Panc1 (cell line): ENCODE results near the gene C15orf39. TPM values are rescaled to one million over a fixed set of nuclear protein-coding genes. Genes with fewer than 3 reads are reported as not detected.
"Not testable (repeated sequence)": the region's sequence is repeated elsewhere in the genome, so short reads cannot be mapped to it uniquely, and the experiment has no call there.

Experiments used
- ATAC-seq: fragments of 200-7000 bp; cut with Tn5 transposase; 2 replicates; pipeline ENCODE4 v1.9.1; 2020; ENCODE audit warnings: mild to moderate bottlenecking, moderate library complexity
- BruUV-seq: library from RNA; stranded (reverse); fragments of 400-500 nt; replicated peaks from 2 replicates; lab custom pipeline; 2021; lab: Mats Ljungman, UMichigan
- CTCF ChIA-PET: fragments of 300-600 bp; sonication (Branson Sonifier 250); formaldehyde crosslinking; loops from one replicate; lab custom pipeline; 2022; ENCODE audit warnings: antibody characterized with exemption; lab: Charles Lee
- POLR2A ChIA-PET: fragments of 300-600 bp; sonication (Branson Sonifier 250); formaldehyde crosslinking; loops from one replicate; lab custom pipeline; 2022; ENCODE audit warnings: antibody characterized with exemption; lab: Charles Lee
- DNase-seq: peaks from one replicate; pipeline ENCODE4 v3.0.0-alpha.2; 2010; ENCODE audit warnings: low read depth, low spot score
- H3K27ac ChIP-seq: 2 replicates; pipeline ENCODE4 v1.5.1; 2011; ENCODE audit warnings: mild to moderate bottlenecking, low read length, inconsistent platforms
- H3K27me3 ChIP-seq: fragments of 200-500 bp; sonication (Bioruptor generic); 2 replicates; pipeline ENCODE4 v1.6.0; 2014; ENCODE audit warnings: low read length, inconsistent platforms; ENCODE audit not compliant: control insufficient read depth, insufficient read depth
- H3K36me3 ChIP-seq: fragments of 200-500 bp; sonication (Bioruptor generic); 2 replicates; pipeline ENCODE4 v1.5.1; 2014; ENCODE audit warnings: inconsistent platforms, mild to moderate bottlenecking, low read length, moderate library complexity; ENCODE audit not compliant: control insufficient read depth, insufficient read depth
- H3K4me1 ChIP-seq: 2 replicates; pipeline ENCODE4 v1.5.1; 2011; ENCODE audit warnings: inconsistent platforms, mild to moderate bottlenecking, low read length, moderate library complexity; ENCODE audit not compliant: control insufficient read depth, insufficient read depth
- H3K4me3 ChIP-seq, 2 experiments: 2 replicates each; pipeline ENCODE4 v1.5.1; 2011 to 2012; ENCODE audit warnings: low read depth in 2 of 2, low read length in 2 of 2, mild to moderate bottlenecking in 2 of 2, inconsistent platforms in 1 of 2, moderate library complexity in 1 of 2
- H3K9me3 ChIP-seq: fragments of 200-500 bp; sonication (Bioruptor generic); 2 replicates; pipeline ENCODE4 v1.5.1; 2014; ENCODE audit warnings: low read depth, mild to moderate bottlenecking, inconsistent platforms, low read length, moderate library complexity; ENCODE audit not compliant: control insufficient read depth, insufficient read depth
- POLR2AphosphoS5 ChIP-seq: IDR thresholded peaks from 2 replicates; pipeline ENCODE4 v1.6.1; 2012; ENCODE audit warnings: mild to moderate bottlenecking, low read depth, low read length, moderate library complexity
- SIN3A ChIP-seq: IDR thresholded peaks from 2 replicates; pipeline ENCODE4 v1.6.1; 2012; ENCODE audit warnings: low read depth, mild to moderate bottlenecking, low read length, moderate library complexity, borderline replicate concordance; ENCODE audit not compliant: insufficient read depth
- TCF7L2 ChIP-seq: IDR thresholded peaks from 2 replicates; pipeline ENCODE4 v1.6.1; 2011; ENCODE audit warnings: mild to moderate bottlenecking, low read depth, low read length, inconsistent platforms
- in situ Hi-C: cut with HindIII; loops from 2 replicates; pipeline ENCODE4 v1.10.0; 2016; ENCODE audit warnings: low sequenced_read_pairs, low pct_unique_long_range_greater_than_20kb
- intact Hi-C: fragments of 100-400 bp; cut with micrococcal nuclease; formaldehyde crosslinking; loops from one replicate; pipeline ENCODE4 v1.10.0; 2022; ENCODE audit not compliant: unreplicated experiment
- total RNA-seq: library from RNA; stranded (reverse); gene quantifications from one replicate; pipeline ENCODE4 v1.2.1, GENCODE V29; 2021; ENCODE audit not compliant: unreplicated experiment
- TF ChIP-seq, protein P1 (sequence below), 2 experiments: IDR thresholded peaks; 2 replicates each; pipeline ENCODE4 v1.6.1; 2011 to 2012; ENCODE audit warnings: low read depth in 2 of 2, control low read depth in 1 of 2, low read length in 1 of 2, mild to moderate bottlenecking in 1 of 2, moderate library complexity in 1 of 2; ENCODE audit not compliant: insufficient read depth in 1 of 2
- TF ChIP-seq, protein P2 (sequence below): fragments of 450-650 bp; IDR thresholded peaks from 2 replicates; pipeline ENCODE4 v1.5.1; 2017; ENCODE audit warnings: mild to moderate bottlenecking

The C15orf39 gene
- total RNA-seq, 1 experiment from 2014 or later = 17.6 TPM

DNA sequence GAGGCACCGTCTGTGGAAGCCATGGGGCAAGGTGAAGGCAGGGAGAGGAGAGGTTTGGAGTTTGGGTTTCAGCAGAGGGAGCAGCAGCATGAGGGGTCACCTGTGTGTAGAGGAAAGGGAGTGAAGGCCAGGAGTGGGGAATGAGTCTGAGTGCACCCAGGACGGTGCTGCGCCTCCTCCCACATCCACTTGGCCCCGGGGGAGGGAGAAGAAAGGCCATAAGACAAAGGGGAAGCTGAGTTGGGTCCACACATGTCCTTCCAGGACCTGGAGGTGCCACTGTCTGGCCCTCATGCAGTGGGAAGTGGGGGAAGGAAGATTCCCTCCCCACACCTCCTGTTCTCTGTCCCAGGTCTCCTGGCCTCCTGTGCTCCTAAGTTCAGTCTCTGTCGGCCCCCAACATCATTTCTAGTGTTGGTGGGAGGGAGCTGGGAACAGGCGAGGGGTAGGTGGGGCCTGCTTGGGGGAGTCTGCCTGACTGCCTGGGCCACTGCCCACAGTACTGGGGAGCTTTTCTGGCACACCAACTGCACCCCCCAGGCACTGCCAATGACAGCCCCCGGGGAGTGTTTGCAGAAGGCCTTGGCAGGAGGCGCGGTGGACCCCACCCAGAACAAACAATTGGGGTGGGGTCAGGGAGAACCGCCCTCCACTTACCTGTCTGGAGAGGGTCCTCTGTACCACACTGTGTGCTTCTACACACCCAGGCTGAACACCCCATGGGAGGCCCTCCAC is 23.6 kb downstream of the C15orf39 start:
- H3K4me3 ChIP-seq, BruUV-seq, H3K27me3 ChIP-seq, in situ Hi-C loops, H3K9me3 ChIP-seq, H3K27ac ChIP-seq, intact Hi-C loops, POLR2A ChIA-PET, CTCF ChIA-PET, H3K4me1 ChIP-seq, ATAC-seq, DNase-seq, H3K36me3 ChIP-seq: not testable (repeated sequence)

DNA sequence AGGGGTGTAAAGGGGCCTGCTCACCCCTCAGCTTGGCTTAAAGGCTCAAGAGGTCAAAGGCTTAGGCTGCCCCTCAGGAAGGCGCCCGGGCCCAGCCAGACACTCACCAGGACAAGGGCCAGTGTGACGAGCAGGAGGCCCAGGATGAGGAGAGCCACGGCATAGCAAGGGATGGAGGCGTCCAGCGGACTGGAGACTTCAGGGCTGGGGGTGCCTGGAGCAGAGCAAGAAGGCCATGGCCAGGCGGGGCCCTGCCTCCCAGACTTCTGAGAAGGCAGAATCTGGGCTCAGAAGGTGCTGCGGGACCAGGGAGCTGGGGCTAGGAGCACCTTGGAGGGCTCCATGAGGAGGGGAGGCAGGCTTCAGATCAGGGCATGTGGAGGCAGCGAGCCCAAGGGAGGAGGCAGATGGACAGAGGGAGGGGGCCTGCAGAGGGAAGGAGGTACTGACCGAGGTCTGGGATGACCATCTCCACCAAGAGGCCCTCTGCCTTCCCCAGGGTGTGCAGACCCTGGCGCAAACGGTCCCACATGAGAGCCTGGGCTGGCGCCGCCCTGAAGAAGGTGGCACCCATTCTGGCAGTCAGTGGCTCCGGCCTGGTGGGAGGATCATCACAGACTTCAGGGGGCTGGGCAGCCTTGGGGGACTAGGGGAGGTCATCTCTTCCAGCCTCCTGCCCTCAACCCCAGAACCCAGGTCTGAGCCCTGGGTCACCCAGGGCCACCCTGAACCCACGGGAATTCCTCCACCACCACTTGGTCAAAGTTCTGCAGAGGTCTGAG is 24.5 kb downstream of the C15orf39 start:
- intact Hi-C loops = no loop called here
- ATAC-seq = no peak
- TF ChIP-seq POLR2AphosphoS5 (no peak), TCF7L2 (no peak), SIN3A (no peak)
- TF ChIP-seq, protein P1, sequence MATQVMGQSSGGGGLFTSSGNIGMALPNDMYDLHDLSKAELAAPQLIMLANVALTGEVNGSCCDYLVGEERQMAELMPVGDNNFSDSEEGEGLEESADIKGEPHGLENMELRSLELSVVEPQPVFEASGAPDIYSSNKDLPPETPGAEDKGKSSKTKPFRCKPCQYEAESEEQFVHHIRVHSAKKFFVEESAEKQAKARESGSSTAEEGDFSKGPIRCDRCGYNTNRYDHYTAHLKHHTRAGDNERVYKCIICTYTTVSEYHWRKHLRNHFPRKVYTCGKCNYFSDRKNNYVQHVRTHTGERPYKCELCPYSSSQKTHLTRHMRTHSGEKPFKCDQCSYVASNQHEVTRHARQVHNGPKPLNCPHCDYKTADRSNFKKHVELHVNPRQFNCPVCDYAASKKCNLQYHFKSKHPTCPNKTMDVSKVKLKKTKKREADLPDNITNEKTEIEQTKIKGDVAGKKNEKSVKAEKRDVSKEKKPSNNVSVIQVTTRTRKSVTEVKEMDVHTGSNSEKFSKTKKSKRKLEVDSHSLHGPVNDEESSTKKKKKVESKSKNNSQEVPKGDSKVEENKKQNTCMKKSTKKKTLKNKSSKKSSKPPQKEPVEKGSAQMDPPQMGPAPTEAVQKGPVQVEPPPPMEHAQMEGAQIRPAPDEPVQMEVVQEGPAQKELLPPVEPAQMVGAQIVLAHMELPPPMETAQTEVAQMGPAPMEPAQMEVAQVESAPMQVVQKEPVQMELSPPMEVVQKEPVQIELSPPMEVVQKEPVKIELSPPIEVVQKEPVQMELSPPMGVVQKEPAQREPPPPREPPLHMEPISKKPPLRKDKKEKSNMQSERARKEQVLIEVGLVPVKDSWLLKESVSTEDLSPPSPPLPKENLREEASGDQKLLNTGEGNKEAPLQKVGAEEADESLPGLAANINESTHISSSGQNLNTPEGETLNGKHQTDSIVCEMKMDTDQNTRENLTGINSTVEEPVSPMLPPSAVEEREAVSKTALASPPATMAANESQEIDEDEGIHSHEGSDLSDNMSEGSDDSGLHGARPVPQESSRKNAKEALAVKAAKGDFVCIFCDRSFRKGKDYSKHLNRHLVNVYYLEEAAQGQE (IDR thresholded peaks at IDR 0.05; ENCODE audit: insufficient read depth in 1 of 2, low read depth in 2 of 2, low read length in 1 of 2) = no peak
- TF ChIP-seq, protein P2, sequence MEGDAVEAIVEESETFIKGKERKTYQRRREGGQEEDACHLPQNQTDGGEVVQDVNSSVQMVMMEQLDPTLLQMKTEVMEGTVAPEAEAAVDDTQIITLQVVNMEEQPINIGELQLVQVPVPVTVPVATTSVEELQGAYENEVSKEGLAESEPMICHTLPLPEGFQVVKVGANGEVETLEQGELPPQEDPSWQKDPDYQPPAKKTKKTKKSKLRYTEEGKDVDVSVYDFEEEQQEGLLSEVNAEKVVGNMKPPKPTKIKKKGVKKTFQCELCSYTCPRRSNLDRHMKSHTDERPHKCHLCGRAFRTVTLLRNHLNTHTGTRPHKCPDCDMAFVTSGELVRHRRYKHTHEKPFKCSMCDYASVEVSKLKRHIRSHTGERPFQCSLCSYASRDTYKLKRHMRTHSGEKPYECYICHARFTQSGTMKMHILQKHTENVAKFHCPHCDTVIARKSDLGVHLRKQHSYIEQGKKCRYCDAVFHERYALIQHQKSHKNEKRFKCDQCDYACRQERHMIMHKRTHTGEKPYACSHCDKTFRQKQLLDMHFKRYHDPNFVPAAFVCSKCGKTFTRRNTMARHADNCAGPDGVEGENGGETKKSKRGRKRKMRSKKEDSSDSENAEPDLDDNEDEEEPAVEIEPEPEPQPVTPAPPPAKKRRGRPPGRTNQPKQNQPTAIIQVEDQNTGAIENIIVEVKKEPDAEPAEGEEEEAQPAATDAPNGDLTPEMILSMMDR = no peak
- no TSS peak for BruUV-seq
- Histone ChIP-seq H3K4me1 (no peaks in the 10 kb centered on the region), H3K9me3 (no peaks in the 10 kb centered on the region), H3K27me3 (no peaks in the 10 kb centered on the region), H3K36me3 (no peaks in the 10 kb centered on the region), H3K27ac (no peak overlapping the region), H3K4me3 (no peak overlapping the region)
- ChIA-PET CTCF (no interaction called here), POLR2A (no interaction called here)
- DNase-seq = no peak
- in situ Hi-C loops = no loop called here

DNA sequence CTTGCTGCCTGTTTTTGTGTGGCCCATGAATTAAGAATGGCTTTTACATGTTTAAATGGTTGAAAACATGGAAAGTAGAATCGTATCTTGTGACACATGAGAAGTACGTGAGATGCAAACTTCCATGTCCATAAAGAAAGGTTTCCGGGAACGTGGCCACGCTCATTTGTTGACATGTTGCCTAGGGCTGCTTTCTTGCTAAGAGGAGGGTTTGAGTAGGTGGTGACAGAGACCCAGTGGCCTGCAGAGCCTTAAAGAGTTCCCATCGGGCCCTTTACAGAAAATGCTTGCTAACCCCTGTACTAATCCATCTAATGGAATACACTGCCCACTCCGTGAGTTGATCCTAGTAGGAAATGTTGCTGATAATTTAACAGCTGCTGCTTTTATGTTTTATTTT is 25.4 kb downstream of the C15orf39 start:
- H3K9me3 ChIP-seq, H3K4me1 ChIP-seq, H3K27ac ChIP-seq, POLR2A ChIA-PET, DNase-seq, intact Hi-C loops, ATAC-seq, H3K4me3 ChIP-seq, CTCF ChIA-PET, in situ Hi-C loops, H3K27me3 ChIP-seq, BruUV-seq, H3K36me3 ChIP-seq: not testable (repeated sequence)
